Neural cell (in vitro differentiated cells): Measurements from ENCODE around the gene IHH. TPM values are rescaled to one million over a fixed set of nuclear protein-coding genes. Genes with fewer than 3 reads are reported as not detected.

Experiments
- H2AFZ ChIP-seq: fragments of 200-600, 300-800 bp; sonication (generic), shearing (Covaris generic); 2 replicates; pipeline ENCODE4 v1.6.0; 2014; ENCODE audit warnings: low read depth, mild to moderate bottlenecking, antibody characterized with exemption, low read length, moderate library complexity
- H3F3A ChIP-seq: fragments of 200-600 bp; shearing (Covaris generic); 2 replicates; pipeline ENCODE4 v1.6.1; 2016; ENCODE audit warnings: mild to moderate bottlenecking, moderate library complexity, mixed read lengths, antibody characterized with exemption, low read length; ENCODE audit not compliant: insufficient read depth, poor library complexity, severe bottlenecking
- H3K27ac ChIP-seq: fragments of 200-600, 300-800 bp; sonication (generic), shearing (Covaris generic); 2 replicates; pipeline ENCODE4 v1.5.1; 2014; ENCODE audit warnings: mild to moderate bottlenecking, low read length, moderate library complexity
- H3K27me3 ChIP-seq: fragments of 300-800, 200-600 bp; sonication (generic), shearing (Covaris generic); 2 replicates; pipeline ENCODE4 v1.6.0; 2014; ENCODE audit warnings: mild to moderate bottlenecking, low read depth, low read length, moderate library complexity; ENCODE audit not compliant: insufficient read depth
- H3K36me3 ChIP-seq: fragments of 300-800, 200-600 bp; sonication (generic), shearing (Covaris generic); 2 replicates; pipeline ENCODE4 v1.5.1; 2014; ENCODE audit warnings: mild to moderate bottlenecking, antibody characterized with exemption, low read length, moderate library complexity; ENCODE audit not compliant: insufficient read depth
- H3K4me2 ChIP-seq: fragments of 300-800, 200-600 bp; sonication (generic), shearing (Covaris generic); 2 replicates; pipeline ENCODE4 v1.6.0; 2014; ENCODE audit warnings: mild to moderate bottlenecking, low read length
- H3K4me3 ChIP-seq: fragments of 300-800, 200-600 bp; sonication (generic), shearing (Covaris generic); 2 replicates; pipeline ENCODE4 v1.5.1; 2014; ENCODE audit warnings: mild to moderate bottlenecking, low read length, moderate library complexity
- H3K79me2 ChIP-seq: fragments of 200-600 bp; shearing (Covaris generic); replicated peaks from 2 replicates; pipeline ENCODE4 v1.6.0; 2014; ENCODE audit warnings: mild to moderate bottlenecking, low read length, moderate library complexity; ENCODE audit not compliant: insufficient read depth
- H3K9ac ChIP-seq: fragments of 300-800, 200-600 bp; sonication (generic), shearing (Covaris generic); 2 replicates; pipeline ENCODE4 v1.6.1; 2016; ENCODE audit warnings: mild to moderate bottlenecking, low read length, mixed read lengths
- H3K9me2 ChIP-seq: fragments of 200-600 bp; shearing (Covaris generic); 2 replicates; pipeline ENCODE4 v1.6.1; 2016; ENCODE audit warnings: mild to moderate bottlenecking, low read length, mixed read lengths; ENCODE audit not compliant: insufficient read depth
- H3K9me3 ChIP-seq: fragments of 200-600, 300-800 bp; sonication (generic), shearing (Covaris generic); 2 replicates; pipeline ENCODE4 v1.6.1; 2016; ENCODE audit warnings: mild to moderate bottlenecking, mixed run types, low read length, moderate library complexity, mixed read lengths
- H4K20me1 ChIP-seq: fragments of 200-600 bp; shearing (Covaris generic); 2 replicates; pipeline ENCODE4 v1.6.1; 2016; ENCODE audit warnings: mild to moderate bottlenecking, mixed run types; ENCODE audit not compliant: insufficient read depth
- EP300 ChIP-seq: fragments of 450-650 bp; conservative IDR thresholded peaks from 2 replicates; pipeline ENCODE4 v1.6.1; 2014; ENCODE audit warnings: antibody characterized with exemption, mild to moderate bottlenecking, moderate library complexity; ENCODE audit not compliant: poor library complexity, severe bottlenecking
- EZH2 ChIP-seq: fragments of 200-600, 300-800 bp; shearing (Covaris generic), sonication (generic); IDR thresholded peaks from 2 replicates; pipeline ENCODE4 v1.6.1; 2014; ENCODE audit warnings: antibody characterized with exemption, low read length, borderline replicate concordance, mild to moderate bottlenecking; ENCODE audit not compliant: insufficient read depth, poor library complexity, severe bottlenecking
- MXI1 ChIP-seq: fragments of 450-650 bp; conservative IDR thresholded peaks from 2 replicates; pipeline ENCODE4 v1.6.1; 2014; ENCODE audit warnings: antibody characterized with exemption, mild to moderate bottlenecking; ENCODE audit not compliant: poor library complexity, severe bottlenecking
- POLR2AphosphoS5 ChIP-seq: IDR thresholded peaks from 2 replicates; pipeline ENCODE4 v1.6.1; 2012
- RAD21 ChIP-seq: fragments of 450-650 bp; conservative IDR thresholded peaks from 2 replicates; pipeline ENCODE4 v1.6.1; 2014; ENCODE audit warnings: antibody characterized with exemption, mild to moderate bottlenecking, moderate library complexity
- SMC3 ChIP-seq: fragments of 450-650 bp; conservative IDR thresholded peaks from 2 replicates; pipeline ENCODE4 v1.6.1; 2014; ENCODE audit warnings: antibody characterized with exemption, mild to moderate bottlenecking, moderate library complexity; ENCODE audit not compliant: poor library complexity
- TAF1 ChIP-seq: IDR thresholded peaks from 2 replicates; pipeline ENCODE4 v1.6.1; 2012; ENCODE audit warnings: low read depth
- polyA plus RNA-seq: library from polyadenylated mRNA; depleted of rRNA; stranded (reverse); fragments of >200 nt; gene quantifications from 2 replicates; pipeline ENCODE4 v1.2.3, GENCODE V29; 2014
- TF ChIP-seq, protein P1 (sequence below): IDR thresholded peaks from 2 replicates; pipeline ENCODE4 v1.6.1; 2012; ENCODE audit warnings: borderline replicate concordance
- TF ChIP-seq, protein P2 (sequence below): fragments of 450-650 bp; IDR thresholded peaks from 2 replicates; pipeline ENCODE4 v1.5.1; 2014; ENCODE audit warnings: antibody characterized with exemption, mild to moderate bottlenecking, moderate library complexity; ENCODE audit not compliant: poor library complexity, severe bottlenecking

Gene IHH
- polyA plus RNA-seq, 1 donor from 2014 or later = not detected

DNA sequence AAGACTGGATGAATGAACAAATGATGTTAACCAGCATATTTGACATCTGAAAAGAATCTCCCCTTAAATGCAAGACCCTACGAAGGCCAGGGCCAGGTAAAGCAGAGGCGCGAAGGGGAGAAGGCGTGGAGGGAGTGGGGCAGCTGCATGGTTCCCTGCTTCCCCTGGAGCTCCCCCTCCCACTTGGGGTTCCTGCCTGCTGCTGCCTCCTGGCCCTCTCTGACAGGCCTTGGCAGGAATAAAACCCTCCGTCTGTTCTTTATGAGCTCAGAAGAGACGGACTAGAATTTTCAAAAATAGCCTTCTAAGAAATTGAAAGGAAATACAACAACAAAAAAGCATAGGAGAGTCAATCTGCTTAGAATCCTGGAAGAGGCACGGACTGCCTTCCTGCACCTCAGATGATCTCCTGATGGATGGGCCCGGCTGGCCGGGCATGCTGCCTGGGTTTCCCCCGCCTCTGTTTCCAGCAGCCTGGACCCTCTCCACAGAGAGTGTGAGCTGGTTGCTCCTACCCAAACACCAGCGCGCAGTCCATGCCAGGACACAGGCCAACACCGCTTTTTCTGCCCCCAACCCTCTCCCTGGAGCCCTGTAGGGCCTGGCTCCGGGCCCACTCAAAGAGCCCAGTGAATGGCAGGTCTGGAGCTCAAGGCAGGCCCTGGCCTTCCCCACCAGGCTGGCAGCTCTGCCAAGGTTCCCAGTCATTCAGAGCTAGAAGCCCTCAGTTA lies 43.4 kb downstream of the IHH start:
- no peak for TF ChIP-seq EZH2
- Histone ChIP-seq H2AFZ (no peak overlapping the region), H3K9ac (no peak overlapping the region), H3K27me3 (peaks cover 6% of the 10 kb centered on the region), H3K27ac (no peak overlapping the region), H3K9me3 (no peaks in the 10 kb centered on the region), H3K36me3 (no peaks in the 10 kb centered on the region), H3K79me2 (no peaks in the 10 kb centered on the region), H3K9me2 (no peaks in the 10 kb centered on the region), H3K4me2 (no peak overlapping the region), H3F3A (no peaks in the 10 kb centered on the region), H4K20me1 (no peaks in the 10 kb centered on the region), H3K4me3 (no peak overlapping the region)

DNA sequence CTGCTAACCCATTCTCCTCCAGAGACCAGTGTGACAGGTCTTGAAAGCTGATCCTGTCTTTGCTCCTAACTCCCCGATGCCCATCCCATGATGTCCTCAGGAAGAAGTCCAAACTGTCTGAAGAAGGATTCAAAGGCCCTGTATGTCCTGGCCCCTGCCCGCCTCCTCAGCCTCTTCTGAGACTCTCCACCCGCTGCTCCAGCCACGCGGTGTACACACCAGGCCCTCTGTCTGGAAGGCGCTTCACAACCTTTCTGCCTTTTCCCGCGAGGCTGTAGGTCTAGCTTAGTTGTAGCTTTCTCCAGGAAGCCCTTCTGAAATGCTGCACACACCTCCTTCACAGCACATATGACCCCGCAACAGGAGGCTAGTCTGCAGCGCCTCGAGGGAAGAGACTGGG lies 44.0 kb downstream of the IHH start:
- Histone ChIP-seq H3K27me3 (peaks cover 6% of the 10 kb centered on the region), H3K9me2 (no peaks in the 10 kb centered on the region), H2AFZ (no peak overlapping the region), H3K27ac (no peak overlapping the region), H3K4me2 (no peak overlapping the region), H3F3A (no peaks in the 10 kb centered on the region), H3K79me2 (no peaks in the 10 kb centered on the region), H3K36me3 (no peaks in the 10 kb centered on the region), H3K9me3 (no peaks in the 10 kb centered on the region), H3K9ac (no peak overlapping the region), H4K20me1 (no peaks in the 10 kb centered on the region), H3K4me3 (no peak overlapping the region)
- TF ChIP-seq, protein P1, sequence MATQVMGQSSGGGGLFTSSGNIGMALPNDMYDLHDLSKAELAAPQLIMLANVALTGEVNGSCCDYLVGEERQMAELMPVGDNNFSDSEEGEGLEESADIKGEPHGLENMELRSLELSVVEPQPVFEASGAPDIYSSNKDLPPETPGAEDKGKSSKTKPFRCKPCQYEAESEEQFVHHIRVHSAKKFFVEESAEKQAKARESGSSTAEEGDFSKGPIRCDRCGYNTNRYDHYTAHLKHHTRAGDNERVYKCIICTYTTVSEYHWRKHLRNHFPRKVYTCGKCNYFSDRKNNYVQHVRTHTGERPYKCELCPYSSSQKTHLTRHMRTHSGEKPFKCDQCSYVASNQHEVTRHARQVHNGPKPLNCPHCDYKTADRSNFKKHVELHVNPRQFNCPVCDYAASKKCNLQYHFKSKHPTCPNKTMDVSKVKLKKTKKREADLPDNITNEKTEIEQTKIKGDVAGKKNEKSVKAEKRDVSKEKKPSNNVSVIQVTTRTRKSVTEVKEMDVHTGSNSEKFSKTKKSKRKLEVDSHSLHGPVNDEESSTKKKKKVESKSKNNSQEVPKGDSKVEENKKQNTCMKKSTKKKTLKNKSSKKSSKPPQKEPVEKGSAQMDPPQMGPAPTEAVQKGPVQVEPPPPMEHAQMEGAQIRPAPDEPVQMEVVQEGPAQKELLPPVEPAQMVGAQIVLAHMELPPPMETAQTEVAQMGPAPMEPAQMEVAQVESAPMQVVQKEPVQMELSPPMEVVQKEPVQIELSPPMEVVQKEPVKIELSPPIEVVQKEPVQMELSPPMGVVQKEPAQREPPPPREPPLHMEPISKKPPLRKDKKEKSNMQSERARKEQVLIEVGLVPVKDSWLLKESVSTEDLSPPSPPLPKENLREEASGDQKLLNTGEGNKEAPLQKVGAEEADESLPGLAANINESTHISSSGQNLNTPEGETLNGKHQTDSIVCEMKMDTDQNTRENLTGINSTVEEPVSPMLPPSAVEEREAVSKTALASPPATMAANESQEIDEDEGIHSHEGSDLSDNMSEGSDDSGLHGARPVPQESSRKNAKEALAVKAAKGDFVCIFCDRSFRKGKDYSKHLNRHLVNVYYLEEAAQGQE = no peak
- no peak for TF ChIP-seq EZH2
- no peak for TF ChIP-seq RAD21
- no peak for TF ChIP-seq TAF1
- TF ChIP-seq POLR2AphosphoS5 = no peak
- TF ChIP-seq, protein P2, sequence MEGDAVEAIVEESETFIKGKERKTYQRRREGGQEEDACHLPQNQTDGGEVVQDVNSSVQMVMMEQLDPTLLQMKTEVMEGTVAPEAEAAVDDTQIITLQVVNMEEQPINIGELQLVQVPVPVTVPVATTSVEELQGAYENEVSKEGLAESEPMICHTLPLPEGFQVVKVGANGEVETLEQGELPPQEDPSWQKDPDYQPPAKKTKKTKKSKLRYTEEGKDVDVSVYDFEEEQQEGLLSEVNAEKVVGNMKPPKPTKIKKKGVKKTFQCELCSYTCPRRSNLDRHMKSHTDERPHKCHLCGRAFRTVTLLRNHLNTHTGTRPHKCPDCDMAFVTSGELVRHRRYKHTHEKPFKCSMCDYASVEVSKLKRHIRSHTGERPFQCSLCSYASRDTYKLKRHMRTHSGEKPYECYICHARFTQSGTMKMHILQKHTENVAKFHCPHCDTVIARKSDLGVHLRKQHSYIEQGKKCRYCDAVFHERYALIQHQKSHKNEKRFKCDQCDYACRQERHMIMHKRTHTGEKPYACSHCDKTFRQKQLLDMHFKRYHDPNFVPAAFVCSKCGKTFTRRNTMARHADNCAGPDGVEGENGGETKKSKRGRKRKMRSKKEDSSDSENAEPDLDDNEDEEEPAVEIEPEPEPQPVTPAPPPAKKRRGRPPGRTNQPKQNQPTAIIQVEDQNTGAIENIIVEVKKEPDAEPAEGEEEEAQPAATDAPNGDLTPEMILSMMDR = no peak
- TF ChIP-seq MXI1 = no peak
- no peak for TF ChIP-seq EP300
- TF ChIP-seq SMC3 = no peak
